ENCODE data around the gene LENG8. TPM values are rescaled to one million over a fixed set of nuclear protein-coding genes. Genes with fewer than 3 reads are reported as not detected.

The LENG8 gene
- total RNA-seq, 1 experiment from 2014 or later, result 148 TPM

DNA sequence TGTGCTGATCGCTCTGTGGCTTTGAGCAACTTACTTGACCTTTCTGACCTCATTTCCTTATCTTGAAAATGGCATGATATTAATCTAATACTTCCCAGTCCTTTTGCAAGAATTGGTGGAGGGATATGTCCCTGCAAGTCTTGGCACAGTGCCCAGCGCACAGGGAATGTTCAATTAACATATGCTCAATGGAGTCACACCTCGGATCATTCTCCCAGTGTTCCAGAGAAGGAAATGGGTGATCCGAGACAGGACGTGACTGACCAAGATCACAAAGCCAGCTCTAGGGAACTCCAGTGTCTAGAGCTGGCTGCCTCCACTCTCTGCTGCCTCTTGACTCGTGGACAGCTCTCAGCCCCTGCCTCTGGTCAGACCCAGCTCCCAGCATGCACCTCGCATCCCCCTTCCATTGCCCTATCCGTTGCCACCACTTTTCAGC, 20.5 kb downstream of the LENG8 start:
- DNase-seq, result no peak
- H3K14ac ChIP-seq (ENCODE audit: insufficient read depth, low read length), result no peak overlapping the region
- H2BK12ac ChIP-seq (ENCODE audit: insufficient read length, low read depth, low read length), result no peak overlapping the region
- no peak overlapping the region for H3K56ac ChIP-seq (ENCODE audit: insufficient read length, low read depth, low read length)
- no peaks in the 10 kb centered on the region for H3K79me2 ChIP-seq (ENCODE audit: insufficient read depth, low read length)
- TF ChIP-seq, protein P1, sequence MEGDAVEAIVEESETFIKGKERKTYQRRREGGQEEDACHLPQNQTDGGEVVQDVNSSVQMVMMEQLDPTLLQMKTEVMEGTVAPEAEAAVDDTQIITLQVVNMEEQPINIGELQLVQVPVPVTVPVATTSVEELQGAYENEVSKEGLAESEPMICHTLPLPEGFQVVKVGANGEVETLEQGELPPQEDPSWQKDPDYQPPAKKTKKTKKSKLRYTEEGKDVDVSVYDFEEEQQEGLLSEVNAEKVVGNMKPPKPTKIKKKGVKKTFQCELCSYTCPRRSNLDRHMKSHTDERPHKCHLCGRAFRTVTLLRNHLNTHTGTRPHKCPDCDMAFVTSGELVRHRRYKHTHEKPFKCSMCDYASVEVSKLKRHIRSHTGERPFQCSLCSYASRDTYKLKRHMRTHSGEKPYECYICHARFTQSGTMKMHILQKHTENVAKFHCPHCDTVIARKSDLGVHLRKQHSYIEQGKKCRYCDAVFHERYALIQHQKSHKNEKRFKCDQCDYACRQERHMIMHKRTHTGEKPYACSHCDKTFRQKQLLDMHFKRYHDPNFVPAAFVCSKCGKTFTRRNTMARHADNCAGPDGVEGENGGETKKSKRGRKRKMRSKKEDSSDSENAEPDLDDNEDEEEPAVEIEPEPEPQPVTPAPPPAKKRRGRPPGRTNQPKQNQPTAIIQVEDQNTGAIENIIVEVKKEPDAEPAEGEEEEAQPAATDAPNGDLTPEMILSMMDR (conservative IDR thresholded peaks at IDR 0.05), result no peak
- no peak overlapping the region for H4K91ac ChIP-seq (ENCODE audit: insufficient read length, low read depth, low read length)
- H4K5ac ChIP-seq (ENCODE audit: insufficient read length, low read depth, low read length), result no peak overlapping the region
- H4K20me1 ChIP-seq (ENCODE audit: control insufficient read depth, insufficient read depth, insufficient read length), result no peaks in the 10 kb centered on the region
- Mint-ChIP-seq H3K27ac (no peak overlapping the region), H3K36me3 (ENCODE audit: insufficient read depth in 1 of 3, low read depth in 3 of 3) (no peaks in the 10 kb centered on the region), H3K4me1 (peaks cover 15 to 25% of the 10 kb centered on the region in 2 experiments), H3K9me3 (0 out of 5 replicates have a peak, but pooled peaks cover 0 to 3% of the 10 kb centered on the region in 2 experiments), H3K4me3 (no peak overlapping the region; a peak in 2 of 5 replicates), H3K27me3 (ENCODE audit: low read depth) (peaks cover 65% of the 10 kb centered on the region)
- no peaks in the 10 kb centered on the region for H3K4me1 ChIP-seq (ENCODE audit: insufficient read depth, low read length)
- H3K23ac ChIP-seq (ENCODE audit: insufficient read length, low read depth, low read length), result no peak overlapping the region
- H3K9me3 ChIP-seq (ENCODE audit: control insufficient read depth, low read depth, low read length), result no peaks in the 10 kb centered on the region
- H3K79me1 ChIP-seq (ENCODE audit: insufficient read depth, low read depth, low read length, poor library complexity, severe bottlenecking), result no peaks in the 10 kb centered on the region
- no peak overlapping the region for H3K4me2 ChIP-seq (ENCODE audit: insufficient read depth, insufficient read length, low read length)
- no peak overlapping the region for H3K27ac ChIP-seq (ENCODE audit: insufficient read length, low read depth, low read length)
- peaks cover 7% of the 10 kb centered on the region for H3K23me2 ChIP-seq (ENCODE audit: insufficient read length, low read depth, low read length, poor library complexity, severe bottlenecking)
- no peak overlapping the region for H3T11ph ChIP-seq (ENCODE audit: low read length)
- no peak overlapping the region for H3K18ac ChIP-seq (ENCODE audit: insufficient read length, low read depth, low read length)
- H2BK15ac ChIP-seq (ENCODE audit: low read depth, low read length), result no peak overlapping the region
- H3K4ac ChIP-seq (ENCODE audit: low read depth, low read length), result no peak overlapping the region
- no peak overlapping the region for H2BK20ac ChIP-seq (ENCODE audit: low read depth, low read length, poor library complexity, severe bottlenecking)
- H2AFZ ChIP-seq (ENCODE audit: low read length), result no peak overlapping the region
- H2BK120ac ChIP-seq (ENCODE audit: low read depth, low read length, poor library complexity, severe bottlenecking), result no peak overlapping the region
- H3K9ac ChIP-seq (ENCODE audit: extremely low read depth, insufficient read length, low read length), result no peak overlapping the region
- no peak overlapping the region for H2BK5ac ChIP-seq (ENCODE audit: insufficient read length, low read length)
- no peak overlapping the region for H4K8ac ChIP-seq (replicated peaks; ENCODE audit: insufficient read length, low read depth, low read length)
- no CpG with 5 or more reads among the region's 8 CpGs for whole genome bisulfite sequencing (ENCODE audit: extremely low coverage, insufficient read length, low lambda C conversion rate)
- H3K27me3 ChIP-seq (ENCODE audit: insufficient read depth, low read length), result peaks cover 2% of the 10 kb centered on the region; the same call in 1 of the 2 replicates
- H2AK5ac ChIP-seq (ENCODE audit: insufficient read length, low read length), result no peak overlapping the region

Measured in H9 (cell line).